T-helper 17 cell (primary cell): ENCODE results near the gene IFITM10. TPM values are rescaled to one million over a fixed set of nuclear protein-coding genes. Genes with fewer than 3 reads are reported as not detected.

Source experiments
- ATAC-seq: fragments of 150-1000 bp; cut with Tn5 transposase; 2 replicates; pipeline ENCODE4 v1.10.0; 2021; ENCODE audit warnings: mild to moderate bottlenecking, moderate library complexity
- DNase-seq, 3 donors: peaks; one replicate each; pipeline versions ENCODE4 v3.0.0 to v3.0.0-alpha.2; 2020 to 2021
- H3K9me3 ChIP-seq: one replicate; pipeline ENCODE4 v1.7.0; 2013; ENCODE audit warnings: low read length, mild to moderate bottlenecking; ENCODE audit not compliant: control insufficient read depth, poor library complexity, severe bottlenecking
- H3K27ac Mint-ChIP-seq: one replicate; pipeline ENCODE4 v1.8.0; 2022; ENCODE audit warnings: mild to moderate bottlenecking, moderate library complexity, mixed read lengths
- H3K27me3 Mint-ChIP-seq: one replicate; pipeline ENCODE4 v1.8.0; 2022; ENCODE audit warnings: mixed read lengths
- H3K36me3 Mint-ChIP-seq: one replicate; pipeline ENCODE4 v1.8.0; 2022; ENCODE audit warnings: low read depth, mixed read lengths
- H3K4me1 Mint-ChIP-seq: one replicate; pipeline ENCODE4 v1.8.0; 2022; ENCODE audit warnings: mild to moderate bottlenecking, mixed read lengths
- H3K4me3 Mint-ChIP-seq: one replicate; pipeline ENCODE4 v1.8.0; 2022; ENCODE audit warnings: mild to moderate bottlenecking, moderate library complexity, mixed read lengths
- total RNA-seq, 4 donors: library from RNA in 2 of 4; stranded (reverse) in 2 of 4; gene quantifications; one replicate each; pipeline ENCODE4 v1.2.3 and lab custom pipeline; 2022 to 2026

IFITM10 gene
- total RNA-seq, 2 donors from 2014 or later, result 0.78 to 0.90 TPM

DNA sequence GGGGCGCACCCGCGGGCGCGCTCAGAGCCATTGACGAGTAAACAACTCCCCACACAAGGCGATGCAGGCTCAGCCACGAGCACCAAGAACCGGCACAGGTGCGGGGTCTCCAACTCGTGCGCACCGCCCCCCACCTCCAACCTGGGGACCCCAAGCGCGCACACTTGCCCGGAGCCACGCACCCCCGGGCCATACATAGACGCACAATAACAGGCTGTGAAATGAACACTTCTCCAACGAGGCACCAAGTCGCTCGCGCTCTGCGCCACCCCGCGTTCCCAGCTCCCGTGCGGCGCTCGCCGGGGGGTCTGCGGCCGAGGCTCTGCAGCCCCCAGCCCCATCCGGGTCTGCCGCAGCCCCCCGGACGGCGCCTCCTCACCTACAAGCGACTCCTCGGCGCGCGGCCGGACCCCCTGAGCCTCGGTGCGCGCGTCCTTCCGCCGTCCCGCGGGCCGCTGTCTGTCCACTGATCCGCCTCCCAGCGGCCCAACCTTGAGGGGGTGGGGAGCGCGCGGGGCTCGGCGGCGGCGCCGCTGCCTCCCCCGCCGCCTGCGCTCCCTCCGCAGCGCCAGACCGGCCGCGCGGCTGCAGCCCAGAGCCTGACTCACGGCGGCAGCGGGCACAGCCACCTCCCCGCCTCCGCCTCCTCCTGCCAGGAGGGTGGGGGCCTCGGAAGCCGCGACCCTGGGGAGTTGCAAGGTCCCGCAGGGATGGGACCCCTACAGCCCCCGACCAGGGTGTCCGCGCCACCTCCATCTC, 1.6 kb downstream of the IFITM10 start:
- Mint-ChIP-seq H3K36me3 (no peaks in the 10 kb centered on the region), H3K27ac (no peak overlapping the region), H3K4me3 (peak overlapping the region; percentile 65), H3K4me1 (peaks cover 16% of the 10 kb centered on the region), H3K27me3 (peaks cover 15% of the 10 kb centered on the region)
- H3K9me3 ChIP-seq, result no peaks in the 10 kb centered on the region
- ATAC-seq, result no peak
- DNase-seq, result no peak

GRCh38 chr11:1747753-1748635, 2.4 kb downstream of the IFITM10 start:
- H3K36me3 Mint-ChIP-seq, result no peaks in the 10 kb centered on the region
- peaks cover 14% of the 10 kb centered on the region for H3K4me1 Mint-ChIP-seq
- ATAC-seq (no peak), DNase-seq (no peak)
- peaks cover 15% of the 10 kb centered on the region for H3K27me3 Mint-ChIP-seq
- H3K27ac Mint-ChIP-seq, result no peak overlapping the region
- no peaks in the 10 kb centered on the region for H3K9me3 ChIP-seq
- H3K4me3 Mint-ChIP-seq, result peak overlapping the region; percentile 31

DNA sequence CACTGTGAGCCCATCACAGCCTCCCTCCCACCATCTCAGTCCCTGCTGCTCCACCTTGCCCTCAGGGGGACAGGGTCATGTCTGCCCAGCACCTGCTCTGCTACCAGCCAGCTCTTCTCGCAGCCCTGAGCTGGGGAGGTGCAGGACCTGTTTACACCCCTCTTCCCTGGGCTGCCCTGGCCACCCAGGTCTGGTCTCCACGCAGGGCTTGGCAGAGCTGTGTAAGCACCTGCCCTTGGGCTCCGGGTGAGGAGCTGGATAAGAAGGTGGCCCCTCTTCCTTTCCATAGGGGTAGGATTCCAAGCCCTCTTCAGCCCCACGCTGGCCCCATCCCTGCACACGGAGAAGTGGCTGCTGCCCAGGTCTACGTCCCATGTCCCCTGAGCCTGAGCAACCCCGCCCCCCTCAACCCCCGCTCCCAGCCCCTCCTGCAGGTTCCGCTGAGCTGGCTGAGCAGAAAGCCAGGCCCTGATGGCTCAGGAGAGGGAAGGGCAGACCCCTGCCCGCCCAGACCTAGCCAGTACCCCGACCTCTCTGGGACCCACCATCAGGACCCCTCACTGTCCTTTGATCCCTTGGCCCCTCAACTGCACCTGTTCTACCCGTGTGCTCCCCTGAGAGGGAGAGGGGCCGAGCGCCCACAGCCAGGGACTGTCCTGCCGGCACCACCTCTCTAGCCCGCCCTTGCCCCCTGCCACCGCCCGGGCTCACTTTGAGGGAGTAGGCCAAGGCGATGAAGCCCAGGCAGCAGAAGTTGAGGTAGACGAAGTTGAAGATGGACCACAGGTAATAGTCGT, 3.2 kb downstream of the IFITM10 start:
- DNase-seq (no peak), ATAC-seq (no peak)
- Mint-ChIP-seq H3K36me3 (no peaks in the 10 kb centered on the region), H3K27me3 (peaks cover 15% of the 10 kb centered on the region), H3K4me3 (peak overlapping the region; percentile 31), H3K4me1 (peaks cover 14% of the 10 kb centered on the region), H3K27ac (no peak overlapping the region)
- H3K9me3 ChIP-seq, result no peaks in the 10 kb centered on the region

GRCh38 chr11:1746511-1746931, 3.9 kb downstream of the IFITM10 start:
- ATAC-seq (peak; percentile 16), DNase-seq (no peak)
- no peak overlapping the region for H3K4me3 Mint-ChIP-seq
- no peaks in the 10 kb centered on the region for H3K36me3 Mint-ChIP-seq
- H3K9me3 ChIP-seq, result no peaks in the 10 kb centered on the region
- H3K27ac Mint-ChIP-seq, result no peak overlapping the region
- peaks cover 15% of the 10 kb centered on the region for H3K27me3 Mint-ChIP-seq
- H3K4me1 Mint-ChIP-seq, result peaks cover 14% of the 10 kb centered on the region

- no peak overlapping the region for H3K27ac Mint-ChIP-seq
- DNase-seq, result no peak
- no peak for ATAC-seq
- H3K36me3 Mint-ChIP-seq, result no peaks in the 10 kb centered on the region
- peaks cover 14% of the 10 kb centered on the region for H3K4me1 Mint-ChIP-seq
- peaks cover 15% of the 10 kb centered on the region for H3K27me3 Mint-ChIP-seq
- no peak overlapping the region for H3K4me3 Mint-ChIP-seq
- no peaks in the 10 kb centered on the region for H3K9me3 ChIP-seq
Observed at GRCh38 chr11:1745701-1746320, 4.6 kb downstream of the IFITM10 start.

DNA sequence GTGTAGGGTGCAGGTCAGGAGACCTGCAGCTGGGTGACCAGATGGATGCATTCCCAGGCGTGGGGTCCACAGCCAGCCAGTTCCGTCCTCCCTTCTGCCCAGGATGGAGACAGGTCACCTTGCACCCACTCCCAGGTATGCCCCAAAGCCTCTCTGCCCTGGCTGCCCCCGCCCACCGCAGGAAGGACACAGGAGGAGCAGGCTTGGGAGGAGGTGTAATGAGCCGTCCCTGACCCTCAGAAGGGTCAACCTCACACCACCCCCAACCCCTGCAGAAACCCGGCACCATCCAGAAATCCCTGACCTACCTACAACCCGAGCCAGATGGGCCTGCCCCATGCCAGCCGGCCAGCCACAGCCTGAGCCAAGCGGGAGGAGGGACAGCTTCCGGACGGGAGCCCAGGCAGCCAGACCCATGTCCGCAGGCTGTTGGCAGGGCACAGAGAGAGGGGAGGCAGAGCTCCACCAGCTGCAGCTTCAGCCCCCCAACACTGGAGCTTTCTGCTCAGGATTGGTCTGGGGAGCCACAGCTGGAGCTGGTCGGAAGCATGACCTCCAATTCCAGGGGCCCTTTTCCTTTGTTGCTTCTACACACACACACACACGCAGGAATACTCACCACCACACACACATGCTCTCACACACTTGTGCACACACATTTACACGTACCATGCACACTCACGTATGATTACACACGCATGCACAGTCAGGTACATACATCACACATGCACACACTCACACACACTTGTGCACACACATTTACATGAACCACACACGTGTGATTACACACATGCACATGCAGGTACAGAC, 5.3 kb downstream of the IFITM10 start:
- H3K27ac Mint-ChIP-seq, result no peak overlapping the region
- H3K4me1 Mint-ChIP-seq, result peaks cover 7% of the 10 kb centered on the region

GRCh38 chr11:1744137-1744886, 6.1 kb downstream of the IFITM10 start:
- peaks cover 5% of the 10 kb centered on the region for H3K27me3 Mint-ChIP-seq
- ATAC-seq, result no peak
- no peaks in the 10 kb centered on the region for H3K9me3 ChIP-seq
- no peak overlapping the region for H3K27ac Mint-ChIP-seq
- H3K4me3 Mint-ChIP-seq, result no peak overlapping the region
- H3K36me3 Mint-ChIP-seq, result no peaks in the 10 kb centered on the region
- no peak for DNase-seq
- H3K4me1 Mint-ChIP-seq, result peaks cover 1% of the 10 kb centered on the region

More for the DNA sequence above, 5.3 kb downstream of the IFITM10 start:
- DNase-seq (no peak), ATAC-seq (no peak)
- Mint-ChIP-seq H3K36me3 (no peaks in the 10 kb centered on the region), H3K27me3 (peaks cover 8% of the 10 kb centered on the region), H3K4me3 (no peak overlapping the region)
- H3K9me3 ChIP-seq, result no peaks in the 10 kb centered on the region

DNA sequence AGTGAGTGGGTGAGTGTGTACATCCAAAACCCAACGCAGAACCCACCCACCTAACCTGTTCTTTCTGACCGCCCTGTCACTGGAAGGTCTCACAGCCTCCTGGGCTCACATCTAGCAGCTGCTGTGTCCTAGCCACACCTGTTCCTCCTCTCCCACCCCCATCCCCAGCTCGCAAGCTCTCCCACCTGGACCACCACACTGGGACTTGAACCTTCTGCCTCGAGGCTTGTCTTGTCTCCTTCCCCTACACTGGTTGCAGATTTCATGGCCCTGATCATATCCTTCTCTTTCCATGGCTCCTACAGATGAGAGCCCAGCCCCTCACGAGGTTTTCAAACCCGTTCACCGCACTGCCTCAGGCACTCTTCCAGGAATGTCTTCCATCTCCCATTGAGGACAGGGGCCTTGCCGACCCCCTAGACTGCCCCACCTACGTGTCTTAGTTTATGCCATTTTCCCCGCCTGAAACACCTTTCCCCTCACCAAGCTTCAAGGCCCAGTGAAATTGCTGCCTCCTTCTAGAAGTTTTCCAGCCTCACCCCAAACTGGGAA, 6.7 kb downstream of the IFITM10 start:
- DNase-seq, result no peak
- ATAC-seq, result no peak
- H3K4me3 Mint-ChIP-seq, result no peak overlapping the region
- no peak overlapping the region for H3K27ac Mint-ChIP-seq
- H3K4me1 Mint-ChIP-seq, result peaks cover 4% of the 10 kb centered on the region
- no peaks in the 10 kb centered on the region for H3K9me3 ChIP-seq
- H3K36me3 Mint-ChIP-seq, result no peaks in the 10 kb centered on the region
- peaks cover 6% of the 10 kb centered on the region for H3K27me3 Mint-ChIP-seq

GRCh38 chr11:1742869-1743584, 7.4 kb downstream of the IFITM10 start:
- H3K4me1 Mint-ChIP-seq, result peaks cover 4% of the 10 kb centered on the region
- H3K36me3 Mint-ChIP-seq, result no peaks in the 10 kb centered on the region
- H3K9me3 ChIP-seq, result no peaks in the 10 kb centered on the region
- DNase-seq (no peak), ATAC-seq (no peak)
- H3K4me3 Mint-ChIP-seq, result no peak overlapping the region
- no peak overlapping the region for H3K27ac Mint-ChIP-seq
- peaks cover 6% of the 10 kb centered on the region for H3K27me3 Mint-ChIP-seq

DNA sequence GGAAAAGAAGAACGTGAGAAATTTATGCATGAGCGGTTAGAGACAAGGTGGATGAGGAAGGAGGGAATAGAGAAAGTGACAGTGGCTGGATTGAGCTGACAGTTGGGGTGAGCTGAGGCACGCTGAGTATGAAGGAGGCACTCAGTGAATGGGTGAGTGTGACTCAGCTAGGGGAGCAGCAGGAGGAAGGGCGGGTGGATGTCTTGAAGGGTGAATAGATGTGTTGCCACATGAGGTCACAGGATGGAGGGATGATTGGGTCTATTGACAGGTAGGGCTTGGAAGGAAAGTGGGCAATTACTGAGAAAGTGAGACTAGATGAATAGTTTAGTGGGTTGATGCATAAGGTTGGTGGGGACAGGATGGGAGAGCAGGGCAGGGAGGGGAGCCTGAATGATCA, 8.0 kb downstream of the IFITM10 start:
- H3K9me3 ChIP-seq, result peaks cover 2% of the 10 kb centered on the region
- DNase-seq, result no peak
- H3K27ac Mint-ChIP-seq, result no peak overlapping the region
- H3K36me3 Mint-ChIP-seq, result no peaks in the 10 kb centered on the region
- no peak overlapping the region for H3K4me3 Mint-ChIP-seq
- H3K27me3 Mint-ChIP-seq, result peaks cover 6% of the 10 kb centered on the region
- peaks cover 4% of the 10 kb centered on the region for H3K4me1 Mint-ChIP-seq
- ATAC-seq, result no peak

DNA sequence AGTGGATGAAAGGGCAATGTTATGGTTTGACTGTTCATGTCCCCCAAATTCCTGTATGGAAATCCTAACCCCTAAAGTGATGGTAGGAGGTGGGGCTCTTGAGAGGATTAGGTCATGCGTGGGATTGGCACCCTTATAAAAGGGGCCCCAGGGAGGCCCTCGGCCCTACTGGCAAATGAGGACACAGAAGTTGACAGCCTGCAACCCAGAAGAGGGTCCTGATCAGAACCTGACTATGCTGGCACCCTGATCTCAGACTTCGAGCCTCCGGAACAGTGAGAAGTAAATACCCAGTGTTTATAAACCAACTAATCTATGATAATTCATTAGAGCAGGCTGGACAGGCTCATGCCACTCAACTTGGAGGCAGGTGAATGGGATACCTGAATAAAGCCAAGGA, 8.7 kb downstream of the IFITM10 start:
- no peak overlapping the region for H3K27ac Mint-ChIP-seq
- peaks cover 2% of the 10 kb centered on the region for H3K9me3 ChIP-seq
- H3K36me3 Mint-ChIP-seq, result peaks cover under 1% of the 10 kb centered on the region
- peaks cover 4% of the 10 kb centered on the region for H3K4me1 Mint-ChIP-seq
- ATAC-seq, result no peak
- H3K27me3 Mint-ChIP-seq, result peaks cover 6% of the 10 kb centered on the region
- no peak for DNase-seq
- no peak overlapping the region for H3K4me3 Mint-ChIP-seq
